ENCODE measurements around the gene TM6SF1.

The TM6SF1 gene

DNA sequence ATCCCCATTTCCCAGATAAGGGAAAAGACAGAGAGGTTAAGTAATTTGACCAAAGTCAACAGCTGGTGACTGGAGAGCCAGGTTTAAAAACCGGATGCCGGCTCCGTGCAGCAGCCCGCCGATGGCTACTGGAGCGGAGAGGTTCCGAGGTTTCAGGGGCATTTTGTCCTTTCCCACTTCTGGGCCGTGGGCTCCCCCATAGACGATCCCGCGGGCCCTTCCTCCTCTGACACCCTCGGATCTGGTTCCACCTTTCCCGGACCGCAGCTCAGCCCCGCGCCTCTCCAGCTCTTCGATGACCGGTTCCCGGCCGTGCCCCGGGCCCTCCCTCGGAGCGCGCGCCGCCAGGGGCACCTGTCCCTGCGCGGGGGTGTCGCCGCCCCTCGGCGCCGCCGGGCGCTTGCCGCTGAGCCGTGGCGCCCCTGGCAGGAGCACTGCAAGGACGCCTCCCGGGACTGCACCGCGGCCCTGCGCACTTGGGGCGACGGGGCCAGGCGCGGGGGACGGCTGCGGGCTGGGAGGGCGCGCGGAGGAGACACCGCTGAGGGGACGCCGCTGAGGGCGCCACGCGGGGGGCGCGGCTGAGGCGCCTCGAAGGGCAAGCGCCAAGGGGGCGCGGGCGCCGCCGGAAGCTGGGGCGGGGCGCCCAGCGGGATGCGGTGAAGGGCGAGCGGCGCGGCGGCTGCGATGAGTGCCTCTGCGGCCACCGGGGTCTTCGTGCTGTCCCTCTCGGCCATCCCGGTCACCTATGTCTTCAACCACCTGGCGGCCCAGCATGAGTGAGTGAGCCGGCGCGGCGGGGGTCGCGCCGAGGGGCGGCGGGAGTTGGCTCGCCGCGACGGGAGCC lies at the start of gene TM6SF1:
Gene TM6SF1 (plus strand): TSS at position 652 of the 847 bp plus-strand sequence. CDS start 36 bp downstream, at position 688.
- Histone ChIP-seq H3K36me3 (replicated peaks) (no peaks in the 10 kb centered on the region), H3K4me3 (ENCODE audit: low read depth, low read length) (peak within 1 kb of the TSS; percentile 47), H3K27me3 (replicated peaks) (no peaks in the 10 kb centered on the region), H3K27ac (no peak within 1 kb of the TSS)
- TF ChIP-seq, protein P1, sequence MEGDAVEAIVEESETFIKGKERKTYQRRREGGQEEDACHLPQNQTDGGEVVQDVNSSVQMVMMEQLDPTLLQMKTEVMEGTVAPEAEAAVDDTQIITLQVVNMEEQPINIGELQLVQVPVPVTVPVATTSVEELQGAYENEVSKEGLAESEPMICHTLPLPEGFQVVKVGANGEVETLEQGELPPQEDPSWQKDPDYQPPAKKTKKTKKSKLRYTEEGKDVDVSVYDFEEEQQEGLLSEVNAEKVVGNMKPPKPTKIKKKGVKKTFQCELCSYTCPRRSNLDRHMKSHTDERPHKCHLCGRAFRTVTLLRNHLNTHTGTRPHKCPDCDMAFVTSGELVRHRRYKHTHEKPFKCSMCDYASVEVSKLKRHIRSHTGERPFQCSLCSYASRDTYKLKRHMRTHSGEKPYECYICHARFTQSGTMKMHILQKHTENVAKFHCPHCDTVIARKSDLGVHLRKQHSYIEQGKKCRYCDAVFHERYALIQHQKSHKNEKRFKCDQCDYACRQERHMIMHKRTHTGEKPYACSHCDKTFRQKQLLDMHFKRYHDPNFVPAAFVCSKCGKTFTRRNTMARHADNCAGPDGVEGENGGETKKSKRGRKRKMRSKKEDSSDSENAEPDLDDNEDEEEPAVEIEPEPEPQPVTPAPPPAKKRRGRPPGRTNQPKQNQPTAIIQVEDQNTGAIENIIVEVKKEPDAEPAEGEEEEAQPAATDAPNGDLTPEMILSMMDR (IDR thresholded peaks at IDR 0.05; ENCODE audit: low read depth, low read length, missing control alignments) = no peak
- DNase-seq = no peak
- in situ Hi-C loops (cut with HindIII; ENCODE audit: low pct_ligation_motif_present, low sequenced_read_pairs) = no loop called here

DNA sequence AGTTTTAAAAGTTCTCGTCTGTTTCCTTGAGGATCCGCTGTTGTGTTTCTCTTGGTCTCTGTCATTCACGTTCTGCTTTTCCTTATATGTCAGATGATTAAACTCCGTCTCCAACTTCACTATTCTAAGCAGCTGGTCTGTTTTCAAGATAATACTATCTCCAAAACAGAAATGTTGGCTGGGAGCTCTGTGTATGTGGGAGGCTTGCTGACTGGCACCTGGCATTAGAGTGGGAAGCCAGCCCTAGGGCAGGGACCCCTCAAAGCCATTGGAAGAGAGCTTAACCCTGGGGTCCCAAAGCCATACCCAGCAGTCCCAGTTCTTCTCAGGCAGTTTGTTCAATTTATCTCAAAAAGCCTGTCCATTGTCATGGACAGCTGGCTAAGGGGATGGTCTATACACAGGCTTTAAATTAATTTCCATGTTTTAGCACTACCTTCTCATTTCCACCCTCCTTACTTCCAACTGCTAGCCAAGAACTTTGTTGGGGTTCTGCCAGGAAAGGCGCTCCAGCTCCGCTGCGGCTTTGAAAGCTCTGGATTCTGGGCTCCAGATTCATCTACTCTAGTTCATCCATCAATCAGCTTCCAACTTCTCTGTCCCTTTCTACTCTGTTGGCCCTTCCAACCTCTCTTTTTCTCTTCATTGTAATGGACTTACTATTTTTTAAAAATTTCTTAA lies 49.6 kb upstream of the TM6SF1 start:
- H3K27ac ChIP-seq = no peak overlapping the region
- peaks cover 12% of the 10 kb centered on the region for H3K36me3 ChIP-seq (replicated peaks)
- DNase-seq = no peak
- TF ChIP-seq, protein P1 (IDR thresholded peaks at IDR 0.05; ENCODE audit: low read depth, low read length, missing control alignments) = no peak
- no peak overlapping the region for H3K4me3 ChIP-seq (ENCODE audit: low read depth, low read length)
- no peaks in the 10 kb centered on the region for H3K27me3 ChIP-seq (replicated peaks)
- in situ Hi-C loops (cut with HindIII; ENCODE audit: low pct_ligation_motif_present, low sequenced_read_pairs) = no loop called here

DNA sequence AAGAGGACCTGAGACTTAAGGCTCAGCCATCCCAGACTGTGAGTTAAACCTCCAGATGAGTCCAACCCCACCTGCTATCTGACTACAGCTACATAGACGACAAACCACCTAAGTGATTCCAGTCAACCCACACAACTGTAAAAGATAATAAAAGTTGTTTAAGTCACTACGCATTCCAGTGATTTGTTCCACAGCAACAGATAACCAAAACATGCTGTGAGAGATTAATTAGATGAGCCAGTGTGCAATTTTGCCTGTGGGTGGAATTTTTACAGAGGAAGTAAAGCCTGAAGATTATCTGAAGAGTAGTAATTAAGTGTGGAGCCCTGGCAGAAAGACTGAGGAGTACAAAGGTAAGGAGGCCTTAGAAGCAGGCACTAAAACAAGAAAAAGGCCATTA lies 45.8 kb upstream of the TM6SF1 start:
- Histone ChIP-seq H3K36me3 (replicated peaks) (no peaks in the 10 kb centered on the region), H3K4me3 (ENCODE audit: low read depth, low read length) (no peak overlapping the region), H3K27me3 (replicated peaks) (no peaks in the 10 kb centered on the region), H3K27ac (no peak overlapping the region)
- TF ChIP-seq, protein P1 (IDR thresholded peaks at IDR 0.05; ENCODE audit: low read depth, low read length, missing control alignments) = no peak
- in situ Hi-C loops (cut with HindIII; ENCODE audit: low pct_ligation_motif_present, low sequenced_read_pairs) = no loop called here
- DNase-seq = no peak

DNA sequence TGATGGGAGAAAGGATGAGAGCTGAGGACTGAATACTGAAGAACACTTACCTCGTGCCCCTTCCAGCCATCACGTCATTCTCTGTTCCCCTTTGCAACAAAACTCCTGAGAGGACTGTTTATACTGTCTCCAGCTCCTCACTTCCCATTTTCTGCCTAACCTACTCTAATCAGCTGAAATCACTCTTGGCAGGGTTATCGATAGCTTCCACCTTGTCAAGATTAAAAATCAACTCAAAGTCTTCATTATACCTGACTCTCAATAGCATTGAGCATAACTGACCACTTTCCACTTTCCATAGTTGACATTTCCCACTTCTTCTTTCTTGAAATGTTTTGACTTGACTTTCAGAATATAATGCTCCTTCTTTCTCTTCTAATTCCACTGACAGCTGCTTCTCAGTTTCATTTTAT lies 44.7 kb upstream of the TM6SF1 start:
- DNase-seq = no peak
- TF ChIP-seq, protein P1 (IDR thresholded peaks at IDR 0.05; ENCODE audit: low read depth, low read length, missing control alignments) = no peak
- no peak overlapping the region for H3K4me3 ChIP-seq (ENCODE audit: low read depth, low read length)
- H3K27ac ChIP-seq = no peak overlapping the region
- no peaks in the 10 kb centered on the region for H3K27me3 ChIP-seq (replicated peaks)
- no peaks in the 10 kb centered on the region for H3K36me3 ChIP-seq (replicated peaks)
- in situ Hi-C loops (cut with HindIII; ENCODE audit: low pct_ligation_motif_present, low sequenced_read_pairs) = no loop called here

GRCh38 chr15:83063551-83063950 lies 43.9 kb upstream of the TM6SF1 start:
- in situ Hi-C loops (cut with HindIII; ENCODE audit: low pct_ligation_motif_present, low sequenced_read_pairs) = no loop called here
- no peak for DNase-seq
- no peak overlapping the region for H3K4me3 ChIP-seq (ENCODE audit: low read depth, low read length)

More at GRCh38 chr15:83063551-83063950, 43.9 kb upstream of the TM6SF1 start:
- H3K36me3 ChIP-seq (replicated peaks) = no peaks in the 10 kb centered on the region
- no peak overlapping the region for H3K27ac ChIP-seq
- TF ChIP-seq, protein P1 (IDR thresholded peaks at IDR 0.05; ENCODE audit: low read depth, low read length, missing control alignments) = no peak
- no peaks in the 10 kb centered on the region for H3K27me3 ChIP-seq (replicated peaks)

Measured in brain microvascular endothelial cell (primary cell).